Stromal cell of bone marrow (primary cell): ENCODE data around the gene SLIT3.

ENCODE experiments used
- DNase-seq: peaks from one replicate; pipeline ENCODE4 v3.0.0-alpha.2; 2012; ENCODE audit warnings: low read depth

The SLIT3 gene

DNA sequence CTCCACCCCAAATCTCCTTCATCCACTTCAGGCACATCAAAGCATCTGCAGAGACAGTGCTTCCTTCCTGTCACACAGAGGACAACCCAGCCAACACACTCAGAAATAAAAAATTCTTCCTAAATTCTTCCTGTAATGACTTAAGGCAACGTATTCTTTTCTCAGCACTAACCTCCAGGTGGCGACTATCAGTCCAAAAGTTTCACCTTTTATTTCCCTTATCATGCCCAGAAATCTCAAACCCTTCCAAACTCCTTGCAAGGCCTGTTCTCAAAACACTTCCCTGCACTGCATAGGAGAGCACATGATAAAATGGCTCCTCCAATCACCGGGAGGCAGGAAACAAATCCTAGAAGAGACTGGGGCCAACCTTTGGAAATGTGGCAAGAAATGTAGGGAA lies 35.1 kb downstream of the SLIT3 start:
- no peak for DNase-seq

DNA sequence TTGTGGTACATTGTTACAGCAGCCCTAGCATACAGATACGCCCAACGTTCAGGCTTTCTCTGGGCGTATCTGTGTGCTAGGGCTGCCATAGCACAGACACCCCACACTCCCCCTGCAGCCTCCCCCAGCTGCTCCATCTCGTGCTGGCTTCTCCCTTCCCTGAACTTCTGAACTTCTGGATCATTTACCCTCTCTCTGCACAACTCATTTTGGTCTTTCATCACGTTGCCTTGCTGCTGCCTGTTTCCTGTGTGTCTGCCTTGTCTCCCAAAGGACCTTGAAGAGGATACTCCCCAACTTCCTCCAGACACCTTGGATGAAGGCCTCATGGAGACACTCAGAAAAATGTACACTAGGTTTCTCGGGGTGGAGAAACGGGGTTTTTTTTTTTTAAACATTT lies 37.3 kb downstream of the SLIT3 start:
- no peak for DNase-seq

DNA sequence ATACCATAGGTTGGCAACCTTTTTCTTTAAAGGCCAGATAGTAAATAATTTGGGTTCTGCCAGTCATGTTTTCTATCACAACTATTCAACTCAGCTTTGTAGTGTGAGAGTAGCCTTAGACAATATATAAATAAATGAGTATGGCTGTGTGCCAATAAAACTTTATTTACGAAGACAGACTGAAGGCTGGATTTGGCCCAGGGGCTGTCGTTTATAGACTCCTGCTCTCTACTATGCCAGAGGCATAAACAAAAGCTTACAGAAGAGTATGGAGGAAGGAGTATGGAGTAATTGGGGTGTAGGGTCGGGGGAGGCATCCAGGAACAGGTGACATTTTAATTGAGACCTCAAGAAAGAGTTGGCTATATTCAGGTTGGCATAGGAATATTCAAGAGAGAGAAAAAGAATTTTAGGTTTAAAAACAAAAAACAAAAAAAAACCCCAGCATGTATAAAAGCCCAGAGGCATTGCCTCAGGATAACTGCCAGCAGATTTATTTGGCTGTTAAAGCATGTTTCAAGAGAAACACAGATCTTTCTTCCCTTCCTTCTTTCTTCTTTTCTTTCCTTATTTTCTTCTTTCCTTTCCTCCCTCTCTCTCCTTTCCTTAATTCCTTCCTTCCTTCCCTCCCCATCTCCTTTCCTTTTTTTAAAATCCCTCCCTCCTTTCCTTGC lies 39.9 kb downstream of the SLIT3 start:
- DNase-seq: no peak

DNA sequence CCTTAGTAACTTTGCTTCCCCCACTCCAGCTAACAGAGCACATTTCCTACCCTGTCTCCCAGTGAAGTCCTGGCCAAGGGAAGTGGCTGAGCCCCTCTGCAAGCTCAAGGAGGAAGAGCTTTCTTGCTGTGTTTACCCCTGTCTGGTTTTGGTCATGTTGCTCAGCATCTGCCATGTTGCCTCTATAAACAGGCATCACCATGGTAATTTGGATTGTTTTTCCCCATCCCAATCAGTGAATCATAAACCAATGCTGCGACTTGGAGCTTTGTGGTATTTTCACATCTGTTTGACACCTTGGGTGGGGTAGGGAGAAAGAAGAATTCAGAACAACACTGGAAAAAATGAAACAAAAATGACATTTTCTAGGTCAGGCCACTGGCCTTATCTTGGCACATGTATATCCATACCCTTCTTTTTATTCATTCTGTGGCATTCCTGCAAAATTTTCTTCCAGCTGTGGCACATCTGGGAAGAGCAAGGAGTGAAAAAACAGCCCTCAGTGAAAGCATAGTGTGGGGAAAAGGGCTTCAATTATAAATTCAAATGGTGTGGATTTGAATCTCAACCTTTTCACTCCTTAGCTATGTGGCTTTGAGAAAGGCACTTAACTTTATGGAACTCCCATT lies 42.5 kb downstream of the SLIT3 start:
- DNase-seq: peak; percentile 50

DNA sequence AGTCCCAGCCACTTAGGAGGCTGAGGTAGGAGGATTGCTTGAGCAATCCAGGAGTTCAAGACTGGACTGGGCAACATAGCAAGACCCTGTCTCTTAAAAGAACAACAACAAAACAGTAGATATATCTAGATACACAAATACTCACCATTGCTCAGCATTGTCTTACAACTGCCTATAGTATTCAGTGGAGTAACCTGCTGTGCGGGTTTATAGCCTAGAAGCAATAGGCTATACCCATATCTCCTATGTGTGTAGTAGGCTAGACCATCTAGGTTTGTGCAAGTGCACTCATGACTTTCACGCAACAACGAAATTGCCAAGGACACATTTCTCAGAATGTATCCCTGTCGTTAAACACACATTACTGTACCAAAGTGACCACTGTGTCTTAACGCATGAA lies 44.7 kb downstream of the SLIT3 start:
- no peak for DNase-seq

DNA sequence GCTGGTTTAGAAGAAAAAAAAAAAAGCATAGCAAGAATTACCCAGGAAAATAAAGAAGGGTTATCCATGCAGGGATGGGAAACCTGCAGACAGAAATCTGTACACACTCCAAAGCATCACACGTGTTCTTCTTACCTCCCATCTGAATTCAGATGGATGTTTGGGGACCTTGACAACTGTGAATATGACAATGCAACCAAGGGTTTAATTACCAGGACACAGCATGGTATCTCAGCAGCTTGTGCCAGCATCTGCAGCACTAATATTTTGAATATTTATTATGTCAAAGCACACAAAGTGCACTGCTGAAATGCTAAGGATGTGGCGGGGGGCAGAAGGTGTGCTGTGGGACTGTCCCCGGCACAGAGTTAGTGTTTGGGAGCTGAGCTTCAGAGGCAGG lies 47.9 kb downstream of the SLIT3 start:
- no peak for DNase-seq

- no peak for DNase-seq
Observed at GRCh38 chr5:169251333-169252084, 49.4 kb downstream of the SLIT3 start.

DNA sequence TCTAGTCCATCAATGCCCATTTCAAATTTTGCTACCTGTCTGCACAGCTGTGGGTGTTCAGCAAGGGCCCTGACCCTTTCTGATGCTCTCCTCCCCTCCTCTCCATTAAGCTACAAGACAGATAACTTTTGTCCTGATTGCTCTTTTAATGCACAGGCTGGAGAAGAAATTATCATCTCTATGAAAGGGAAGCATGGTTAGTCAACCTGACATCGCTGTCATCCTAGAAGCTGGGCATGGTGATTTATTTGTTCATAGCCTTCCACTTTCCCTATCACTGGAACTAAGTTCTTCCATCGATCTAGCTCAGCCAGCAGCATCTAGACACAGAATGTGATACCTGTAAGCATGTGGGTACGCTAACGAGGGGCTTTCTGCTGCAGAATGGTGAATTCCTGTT lies 50.1 kb downstream of the SLIT3 start:
- no peak for DNase-seq

DNA sequence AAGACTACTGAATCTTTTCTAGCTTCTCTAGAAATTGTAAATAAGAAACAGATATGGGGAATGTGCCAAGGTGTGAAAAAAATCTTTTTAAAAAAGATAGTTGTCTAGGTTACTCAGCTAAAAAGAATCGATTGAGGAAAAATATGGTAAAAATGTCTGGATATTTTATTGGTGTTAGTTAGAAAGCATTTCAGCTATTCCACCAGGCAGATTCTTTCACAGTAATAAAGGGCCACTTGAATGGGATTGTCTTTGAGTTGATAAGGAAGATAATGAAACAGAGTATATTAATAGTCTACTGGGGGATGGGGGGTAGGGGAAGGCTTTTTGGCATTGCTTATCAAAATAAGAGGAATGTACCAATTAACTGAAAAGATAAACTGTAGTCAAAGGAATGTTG lies 51.9 kb downstream of the SLIT3 start:
- no peak for DNase-seq

DNA sequence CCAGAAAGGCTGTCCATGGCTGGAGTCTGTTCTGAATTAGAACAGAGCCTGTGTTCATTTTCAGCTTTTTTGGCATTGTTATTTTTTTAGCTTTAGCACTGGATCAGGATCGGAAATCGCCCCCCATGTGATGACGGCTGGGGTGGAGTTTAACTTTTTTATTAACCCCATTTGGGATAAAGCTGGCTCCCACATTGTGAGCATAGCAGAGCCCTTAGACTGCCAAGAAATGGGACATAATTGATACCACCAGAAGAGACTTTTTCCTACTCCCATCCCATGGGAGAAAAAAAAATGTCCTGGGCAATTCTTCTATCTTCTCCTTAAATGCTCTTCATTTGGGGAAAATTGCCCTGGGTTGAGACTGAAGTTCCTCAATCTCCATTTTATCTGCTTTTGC lies 52.4 kb downstream of the SLIT3 start:
- DNase-seq: no peak

DNA sequence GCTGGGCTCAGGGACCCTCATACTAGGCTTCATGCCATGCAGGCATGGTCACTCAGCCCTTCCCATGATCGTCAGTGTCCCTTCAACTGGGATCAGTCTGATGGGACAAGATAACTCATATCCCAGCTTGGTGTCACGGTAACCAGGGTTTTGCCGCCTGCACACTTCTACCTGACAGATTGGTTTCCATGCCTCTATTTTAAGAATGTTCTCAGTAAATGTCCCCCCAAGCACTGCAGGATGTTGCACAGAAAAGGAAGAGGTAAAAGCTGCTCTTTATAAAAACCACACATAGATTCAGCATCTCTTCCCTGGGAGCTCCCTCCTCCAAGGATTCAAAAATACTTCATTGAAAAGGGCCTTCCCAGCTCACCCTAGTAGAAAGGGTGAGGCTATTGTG lies 56.1 kb downstream of the SLIT3 start:
- no peak for DNase-seq

DNA sequence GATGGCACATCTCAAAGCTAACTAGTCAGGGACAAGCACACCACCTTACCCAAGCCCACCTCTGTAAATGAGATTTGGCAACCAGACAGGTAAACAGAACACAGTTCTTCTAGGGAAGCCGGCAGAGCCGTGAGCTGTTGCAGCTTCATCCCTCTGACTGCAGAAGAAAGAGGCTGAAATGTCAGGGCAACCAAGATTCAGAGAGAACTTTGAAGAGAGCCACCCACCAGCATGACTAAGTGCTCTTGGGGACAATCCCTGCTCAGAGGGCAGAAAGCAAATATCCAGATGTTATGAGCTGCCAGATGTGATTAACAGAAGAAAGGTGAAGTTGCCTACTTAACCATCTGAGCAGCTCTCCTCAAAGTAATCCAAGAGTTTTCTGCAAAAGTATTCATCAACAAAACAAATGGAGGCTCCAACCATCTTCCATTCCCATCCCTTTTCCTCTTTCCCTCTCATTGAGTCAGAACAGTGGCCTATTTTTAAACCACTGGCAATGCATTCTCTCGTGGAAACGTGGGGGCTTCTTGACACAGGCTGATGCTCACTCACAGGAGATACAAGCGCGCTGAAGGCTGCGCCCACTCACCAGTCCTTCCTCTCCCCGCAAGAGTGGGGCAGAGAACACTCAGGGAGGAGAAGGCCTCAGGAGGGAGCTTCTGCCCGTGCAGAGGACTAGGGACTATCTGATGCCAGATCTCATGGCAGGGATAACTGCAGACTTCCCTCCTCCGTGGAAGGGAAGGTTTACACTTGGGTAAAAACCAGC lies 57.1 kb downstream of the SLIT3 start:
- DNase-seq: no peak

GRCh38 chr5:169242849-169243186 lies 58.1 kb downstream of the SLIT3 start:
- DNase-seq: no peak

GRCh38 chr5:169242175-169242848 lies 58.6 kb downstream of the SLIT3 start:
- no peak for DNase-seq

DNA sequence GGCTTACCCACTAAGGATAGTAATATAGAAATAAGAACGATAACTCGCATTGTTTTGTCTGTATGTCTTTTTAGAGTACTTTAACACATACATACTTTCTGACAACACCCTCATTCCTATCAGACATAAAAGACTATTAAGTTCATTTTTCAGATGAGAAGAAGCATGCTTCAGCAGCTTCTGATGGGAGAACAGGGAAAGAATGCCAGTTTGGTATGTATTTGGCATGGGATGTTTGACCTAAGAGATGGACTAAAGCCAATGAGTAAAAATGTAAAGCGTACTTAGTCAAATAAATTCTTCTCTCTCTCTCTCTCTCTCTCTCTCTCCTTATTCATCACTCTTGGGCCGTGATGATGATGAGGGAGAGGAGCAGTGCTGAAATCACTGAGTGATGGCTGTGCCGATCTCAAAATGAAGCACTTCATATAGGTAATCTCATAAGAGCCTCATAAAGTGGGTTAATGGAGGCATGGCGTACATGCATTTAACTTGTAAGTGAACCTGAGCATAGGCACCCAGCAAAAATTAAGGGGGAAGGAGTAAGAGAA lies 71.5 kb downstream of the SLIT3 start:
- DNase-seq: no peak

GRCh38 chr5:169226895-169227294 lies 74.0 kb downstream of the SLIT3 start:
- DNase-seq: no peak

- DNase-seq: no peak
Observed at GRCh38 chr5:169225830-169226356, 75.0 kb downstream of the SLIT3 start.

DNA sequence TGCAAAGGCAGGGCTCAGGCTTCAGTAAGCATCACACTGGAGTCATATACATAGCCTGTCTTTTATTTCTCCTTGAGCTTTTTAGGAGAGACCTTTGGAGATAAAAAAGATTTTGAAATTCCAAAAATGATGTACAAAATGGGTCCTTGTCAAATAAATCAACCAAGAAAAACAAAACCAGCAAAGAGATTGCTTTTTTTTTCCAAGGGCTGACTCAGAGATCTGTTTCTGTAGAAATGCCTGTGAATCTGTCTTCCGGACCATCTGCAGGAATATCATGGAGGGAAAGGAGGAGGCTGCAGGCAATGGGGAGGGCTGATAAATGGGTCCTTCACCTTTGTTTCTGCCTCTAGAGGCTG lies 77.4 kb downstream of the SLIT3 start:
- DNase-seq: peak; percentile 52

GRCh38 chr5:169222934-169223594 lies 77.9 kb downstream of the SLIT3 start:
- no peak for DNase-seq

GRCh38 chr5:169221519-169221918 lies 79.4 kb downstream of the SLIT3 start:
- DNase-seq: no peak

- DNase-seq: no peak
Observed at GRCh38 chr5:169219961-169220360, 81.0 kb downstream of the SLIT3 start.
